ENCODE results near the gene LARP4B.

- no peak for TF ChIP-seq CTCF (IDR thresholded peaks at IDR 0.05)
- TF ChIP-seq POLR2A (IDR thresholded peaks at IDR 0.05): peak; percentile 13
These were observed at the start of gene LARP4B for GRCh38 chr10:931326-932318.

Data from testis (tissue), 2 donors.